Measurements from ENCODE around the gene KIZ. TPM values are rescaled to one million over a fixed set of nuclear protein-coding genes. Genes with fewer than 3 reads are reported as not detected.

The KIZ gene
- total RNA-seq, 1 experiment from 2014 or later: 31.8 TPM

DNA sequence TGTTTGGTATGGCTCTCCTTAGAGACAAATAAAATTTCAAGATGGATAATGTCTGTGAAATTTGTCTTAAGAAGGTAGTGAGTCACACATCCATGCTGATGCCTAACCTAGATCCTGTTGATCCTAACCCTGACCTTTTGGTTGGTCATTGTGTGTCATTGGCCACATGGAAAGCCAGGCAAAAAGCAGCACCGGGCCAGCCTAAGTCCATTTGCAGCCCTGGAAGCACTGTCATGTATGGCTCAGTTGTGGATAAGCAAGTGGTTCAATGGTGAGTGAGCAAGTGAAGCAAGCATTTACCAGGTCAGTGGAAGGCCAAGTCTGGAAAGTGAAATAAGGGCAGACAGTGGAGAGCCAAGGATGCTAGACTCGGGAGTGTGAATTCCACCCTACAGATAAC is 165.1 kb downstream of the KIZ start:
- TF ChIP-seq, protein P1, sequence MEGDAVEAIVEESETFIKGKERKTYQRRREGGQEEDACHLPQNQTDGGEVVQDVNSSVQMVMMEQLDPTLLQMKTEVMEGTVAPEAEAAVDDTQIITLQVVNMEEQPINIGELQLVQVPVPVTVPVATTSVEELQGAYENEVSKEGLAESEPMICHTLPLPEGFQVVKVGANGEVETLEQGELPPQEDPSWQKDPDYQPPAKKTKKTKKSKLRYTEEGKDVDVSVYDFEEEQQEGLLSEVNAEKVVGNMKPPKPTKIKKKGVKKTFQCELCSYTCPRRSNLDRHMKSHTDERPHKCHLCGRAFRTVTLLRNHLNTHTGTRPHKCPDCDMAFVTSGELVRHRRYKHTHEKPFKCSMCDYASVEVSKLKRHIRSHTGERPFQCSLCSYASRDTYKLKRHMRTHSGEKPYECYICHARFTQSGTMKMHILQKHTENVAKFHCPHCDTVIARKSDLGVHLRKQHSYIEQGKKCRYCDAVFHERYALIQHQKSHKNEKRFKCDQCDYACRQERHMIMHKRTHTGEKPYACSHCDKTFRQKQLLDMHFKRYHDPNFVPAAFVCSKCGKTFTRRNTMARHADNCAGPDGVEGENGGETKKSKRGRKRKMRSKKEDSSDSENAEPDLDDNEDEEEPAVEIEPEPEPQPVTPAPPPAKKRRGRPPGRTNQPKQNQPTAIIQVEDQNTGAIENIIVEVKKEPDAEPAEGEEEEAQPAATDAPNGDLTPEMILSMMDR (IDR thresholded peaks at IDR 0.05; ENCODE audit: insufficient read depth in 1 of 2, low read depth in 1 of 2, low read length in 1 of 2, severe bottlenecking in 1 of 2, unreplicated experiment in 1 of 2): no peak
- Mint-ChIP-seq H3K4me1 (ENCODE audit: low read depth, unreplicated experiment) (no peaks in the 10 kb centered on the region), H3K27ac (ENCODE audit: unreplicated experiment) (no peak overlapping the region), H3K36me3 (ENCODE audit: insufficient read depth, unreplicated experiment) (no peaks in the 10 kb centered on the region), H3K27me3 (ENCODE audit: insufficient read depth, unreplicated experiment) (no peaks in the 10 kb centered on the region), H3K9me3 (ENCODE audit: unreplicated experiment) (no peaks in the 10 kb centered on the region), H3K4me3 (ENCODE audit: unreplicated experiment) (no peak overlapping the region)
- POLR2A ChIA-PET: no interaction called here
- Histone ChIP-seq H3K4me1 (no peaks in the 10 kb centered on the region), H3K27me3 (replicated peaks; ENCODE audit: control insufficient read depth, insufficient read depth, low read length) (no peaks in the 10 kb centered on the region), H3K36me3 (ENCODE audit: control insufficient read depth, insufficient read depth, low read length) (no peaks in the 10 kb centered on the region), H3K9me3 (no peaks in the 10 kb centered on the region), H3K4me3 (ENCODE audit: low read depth, low read length) (no peak overlapping the region)
- DNase-seq: no peak
- CTCF ChIA-PET: no interaction called here
- intact Hi-C loops (cut with micrococcal nuclease; ENCODE audit: unreplicated experiment): no loop called here
- BruUV-seq (replicated peaks): no TSS peak

DNA sequence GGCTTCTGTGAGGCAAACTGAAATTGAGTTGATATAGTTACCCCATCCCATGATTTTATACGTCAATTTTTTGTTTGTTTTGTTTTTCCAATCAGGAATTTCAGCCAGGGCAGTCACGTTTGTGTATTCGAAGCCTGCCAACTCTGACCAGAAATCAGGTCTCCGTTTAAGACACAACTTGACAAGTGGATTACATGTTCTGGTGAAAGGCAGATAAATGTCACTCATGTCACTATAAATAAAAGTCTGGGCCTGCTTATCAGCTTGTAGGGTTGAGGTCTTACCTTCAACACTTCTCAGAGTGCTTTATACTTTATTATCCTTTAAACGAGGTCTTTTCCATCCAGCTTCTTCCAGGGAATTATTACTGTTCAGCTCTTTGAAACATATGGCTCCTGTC is 168.9 kb downstream of the KIZ start:
- intact Hi-C loops (cut with micrococcal nuclease; ENCODE audit: unreplicated experiment): no loop called here
- no peak overlapping the region for H3K27ac Mint-ChIP-seq (ENCODE audit: unreplicated experiment)
- no peaks in the 10 kb centered on the region for H3K36me3 Mint-ChIP-seq (ENCODE audit: insufficient read depth, unreplicated experiment)
- Histone ChIP-seq H3K4me1 (no peaks in the 10 kb centered on the region), H3K36me3 (ENCODE audit: control insufficient read depth, insufficient read depth, low read length) (no peaks in the 10 kb centered on the region), H3K9me3 (no peaks in the 10 kb centered on the region), H3K27me3 (replicated peaks; ENCODE audit: control insufficient read depth, insufficient read depth, low read length) (no peaks in the 10 kb centered on the region), H3K4me3 (ENCODE audit: low read depth, low read length) (no peak overlapping the region)
- TF ChIP-seq, protein P1 (IDR thresholded peaks at IDR 0.05; ENCODE audit: insufficient read depth in 1 of 2, low read depth in 1 of 2, low read length in 1 of 2, severe bottlenecking in 1 of 2, unreplicated experiment in 1 of 2): no peak
- no peaks in the 10 kb centered on the region for H3K9me3 Mint-ChIP-seq (ENCODE audit: unreplicated experiment)
- peaks cover 8% of the 10 kb centered on the region for H3K27me3 Mint-ChIP-seq (ENCODE audit: insufficient read depth, unreplicated experiment)
- no peak overlapping the region for H3K4me3 Mint-ChIP-seq (ENCODE audit: unreplicated experiment)
- no TSS peak for BruUV-seq (replicated peaks)
- no peak for DNase-seq
- ChIA-PET POLR2A (no interaction called here), CTCF (no interaction called here)
- H3K4me1 Mint-ChIP-seq (ENCODE audit: low read depth, unreplicated experiment): no peaks in the 10 kb centered on the region

Other genes with a start within 250 kb of the KIZ start
- gene LINC00237, start 19.7 kb upstream of the KIZ start, total RNA-seq (2022): 1.5 and 1.8 TPM in 2 replicates
- 79.8 and 86.3 TPM in 2 replicates for gene XRN2, start 177.2 kb downstream of the KIZ start, total RNA-seq (2022)

Data from Caco-2 (cell line).